Measurements from ENCODE around the gene BRD9.
"Not testable (repeated sequence)": the region's sequence is repeated elsewhere in the genome, so short reads cannot be mapped to it uniquely, and the experiment has no call there.

Gene BRD9

GRCh38 chr5:900781-901180 is 8.2 kb upstream of the BRD9 start:
- no peak for DNase-seq

DNA sequence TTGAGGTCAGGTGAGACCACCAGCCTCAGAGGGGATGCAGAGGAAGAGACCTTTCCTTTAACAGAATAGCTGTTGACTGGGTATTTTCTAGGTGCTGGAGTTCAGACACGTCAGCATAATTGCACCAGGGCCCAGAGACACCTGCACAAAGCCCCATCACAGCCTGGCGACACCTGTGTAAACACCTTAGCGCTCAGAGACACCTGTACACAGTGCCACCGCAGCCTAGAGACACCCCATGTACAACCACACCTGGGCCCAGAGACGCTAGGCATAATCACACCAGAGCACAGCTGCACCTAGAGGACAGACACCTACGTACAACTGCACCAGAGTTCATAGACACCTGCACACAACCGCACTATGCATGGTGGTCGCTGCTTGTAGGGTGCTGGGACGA is 1.1 kb upstream of the BRD9 start:
- DNase-seq: no peak

GRCh38 chr5:893137-893506 is 521 bp upstream of the BRD9 start:
- DNase-seq: no peak

GRCh38 chr5:891837-892393 is 686 bp downstream of the BRD9 start:
- DNase-seq: no peak

DNA sequence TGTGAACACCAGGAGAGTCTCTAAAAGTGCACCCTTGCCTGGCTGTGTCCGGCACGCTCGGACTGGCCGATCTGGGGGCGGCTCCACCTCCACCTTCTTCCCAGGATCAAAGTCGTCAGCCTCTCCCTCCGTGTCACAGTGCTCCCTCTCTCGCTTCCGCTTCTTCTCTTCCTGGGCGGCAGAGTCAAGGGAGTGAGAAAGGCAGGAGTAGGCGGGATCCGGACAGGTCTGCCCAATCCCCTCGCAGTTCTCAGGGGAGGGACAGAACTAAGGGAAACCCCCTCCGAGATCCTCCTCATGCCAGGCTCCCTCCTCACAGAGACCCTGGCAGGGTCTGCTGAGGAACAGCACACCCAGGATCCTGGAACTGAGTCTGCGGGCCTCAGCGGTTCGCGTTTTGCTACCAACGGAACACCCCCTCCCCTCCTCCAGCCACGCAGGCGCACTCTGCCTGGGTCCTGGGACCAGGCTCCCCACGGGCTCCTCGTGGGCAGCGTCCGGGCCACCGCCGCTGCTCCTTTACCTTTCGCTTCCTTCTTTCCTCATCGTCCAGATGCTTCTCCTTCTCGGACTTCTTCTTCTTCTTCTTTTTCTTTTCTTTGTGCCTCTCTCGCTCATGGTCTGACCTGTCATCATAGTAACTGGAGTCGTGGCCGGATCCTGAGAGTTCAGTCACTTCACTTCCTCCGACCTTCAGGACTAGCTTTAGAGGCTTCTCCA is 1.3 kb downstream of the BRD9 start:
- no peak for DNase-seq

- DNase-seq: no peak
Measured at GRCh38 chr5:889075-889710, 3.4 kb downstream of the BRD9 start.

- DNase-seq: no peak
Measured at GRCh38 chr5:888638-889035, 4.0 kb downstream of the BRD9 start.

DNA sequence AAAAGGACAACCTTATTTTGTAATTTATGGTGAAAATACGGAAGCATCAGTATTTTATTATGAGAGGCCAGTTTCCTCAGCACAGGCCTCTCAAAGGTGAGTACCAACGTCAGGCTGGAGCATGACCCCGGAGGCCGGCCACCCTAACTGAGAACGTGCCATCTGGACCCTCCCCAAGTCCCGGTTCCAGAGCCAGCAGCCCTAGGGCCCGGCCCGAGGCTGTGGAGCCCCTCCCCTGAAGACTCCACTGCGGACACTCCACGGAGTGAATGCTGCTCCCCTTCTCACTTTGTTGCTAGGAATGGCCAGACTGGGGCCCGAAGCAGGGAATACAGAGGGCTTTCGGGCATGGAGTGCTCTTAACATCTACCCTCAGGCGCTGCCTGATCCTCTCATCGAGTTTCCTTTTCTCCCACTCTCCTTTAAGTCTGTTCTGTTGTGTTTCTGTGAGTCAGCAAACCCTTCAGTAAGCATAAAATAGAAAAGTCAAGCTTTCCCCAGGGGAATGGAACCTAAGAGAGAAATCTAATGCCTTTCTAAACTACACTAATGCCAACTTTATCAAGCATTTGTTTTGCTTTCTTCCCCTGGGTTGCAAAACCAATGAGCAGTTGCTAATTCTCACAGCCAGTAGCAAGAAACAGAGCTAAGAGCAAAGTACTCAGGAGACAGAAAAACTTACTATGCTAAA is 4.5 kb downstream of the BRD9 start:
- DNase-seq: no peak

- peak in 1 of 2 experiments; percentile 8 for DNase-seq
Measured at GRCh38 chr5:886716-887325, 5.8 kb downstream of the BRD9 start.

- peak in 1 of 2 experiments; percentile 74 for DNase-seq
Measured at GRCh38 chr5:886036-886435, 6.6 kb downstream of the BRD9 start.

DNA sequence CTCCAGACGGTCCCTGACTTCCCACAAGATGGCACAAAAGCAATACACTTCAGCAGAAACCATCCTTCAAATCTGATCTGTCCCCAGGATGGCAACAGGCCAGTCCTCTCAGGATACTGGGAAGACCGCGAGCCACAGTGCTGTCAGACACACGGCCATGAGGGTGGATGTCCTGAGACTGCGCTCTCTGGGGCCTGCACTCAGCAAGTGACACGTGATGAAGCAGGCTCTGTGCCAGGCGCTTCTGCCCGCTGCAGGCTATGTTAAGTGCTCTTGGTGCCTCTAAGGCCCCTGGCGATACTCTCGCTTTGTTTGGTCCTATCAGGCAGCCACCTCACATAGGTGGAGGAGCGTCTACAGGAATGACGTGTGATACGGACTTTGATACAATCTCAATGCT is 7.1 kb downstream of the BRD9 start:
- peak; percentile 78 to 81 for DNase-seq

DNA sequence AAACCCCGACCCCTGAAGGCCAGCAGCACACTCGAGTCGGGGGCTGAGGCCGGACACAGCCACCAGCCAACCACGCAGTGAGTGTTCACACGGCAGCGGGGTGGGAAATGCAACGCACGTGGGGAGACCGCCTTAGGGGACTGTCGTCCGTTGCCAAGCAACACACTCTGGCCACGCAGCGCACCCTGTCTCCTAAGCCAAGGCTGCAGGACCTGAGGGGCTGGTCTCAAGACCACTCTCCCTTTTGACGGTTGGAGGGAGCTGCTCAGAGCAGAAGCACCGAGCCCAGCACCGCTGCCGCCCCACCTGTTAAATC is 7.5 kb downstream of the BRD9 start:
- DNase-seq: no peak

DNA sequence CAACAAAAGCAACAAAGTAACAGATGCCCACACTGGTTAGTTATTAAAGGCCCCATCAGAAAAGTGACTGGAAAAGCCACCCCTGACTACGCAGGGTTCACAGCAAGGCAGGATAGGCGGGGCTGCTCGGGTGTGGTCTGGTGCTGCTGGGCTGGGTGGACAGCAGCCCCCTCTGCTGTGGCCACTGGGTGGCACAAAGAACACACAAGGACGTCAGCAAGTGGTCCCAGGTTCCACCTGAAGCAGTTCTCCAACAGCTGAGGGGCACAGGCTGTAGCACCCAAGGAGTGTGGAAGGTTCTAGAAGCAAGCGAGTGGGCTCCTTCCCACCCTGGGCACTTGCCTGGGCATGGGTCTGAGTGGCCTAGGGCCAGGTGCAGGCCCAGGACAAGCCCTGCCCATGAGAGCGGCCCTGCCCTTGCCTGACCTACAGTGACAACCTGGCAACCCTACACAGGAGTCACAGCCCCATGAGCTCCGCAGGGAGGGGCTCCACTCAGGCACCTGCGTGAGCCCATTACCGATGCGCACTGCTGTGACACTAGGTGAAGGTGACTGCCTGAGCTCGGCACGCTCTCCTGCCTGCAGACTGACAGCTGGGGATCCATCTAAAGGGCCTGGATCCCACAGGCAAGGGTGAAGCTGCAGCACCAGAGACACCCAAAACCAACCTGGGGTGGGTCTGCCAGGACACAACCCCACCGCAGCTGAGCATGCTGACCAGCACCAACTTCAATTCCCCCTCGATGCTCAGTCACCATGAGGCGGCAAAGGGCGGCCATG is 8.1 kb downstream of the BRD9 start:
- DNase-seq: no peak

DNA sequence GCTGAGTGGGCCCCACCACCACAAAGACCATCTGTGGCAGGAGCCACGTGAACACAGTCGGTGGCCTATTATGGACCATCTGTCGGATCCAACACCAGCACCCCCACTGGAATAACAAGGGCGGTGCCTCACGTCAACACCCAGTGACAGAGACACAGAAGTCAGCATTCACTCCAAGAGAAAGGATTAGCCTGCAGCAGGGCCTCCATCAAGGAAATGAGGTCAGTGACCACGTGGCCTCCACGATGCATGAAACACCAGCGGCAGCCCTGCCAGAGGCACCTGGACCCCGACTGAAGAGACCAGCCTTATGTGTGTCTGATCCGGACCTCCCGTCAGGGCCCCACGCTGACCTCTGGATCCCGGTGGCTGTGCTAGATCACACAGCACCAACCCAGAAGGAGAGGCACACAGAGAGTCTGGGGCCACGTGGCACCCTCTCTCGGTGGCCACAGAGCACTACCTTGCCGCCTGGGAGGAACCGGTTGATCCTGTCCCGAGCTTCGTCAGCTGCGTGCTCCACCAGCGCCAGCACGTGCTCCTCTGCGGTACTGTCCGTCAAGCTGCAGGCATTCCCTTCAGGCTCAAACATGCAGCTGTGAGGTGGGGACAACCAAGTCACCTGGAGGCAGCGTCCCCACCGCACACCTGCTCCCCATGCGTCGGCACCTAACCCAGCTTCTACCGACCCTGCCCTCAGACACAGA is 9.0 kb downstream of the BRD9 start:
- no peak for DNase-seq

- DNase-seq: no peak
Measured at GRCh38 chr5:882253-883183, 10.1 kb downstream of the BRD9 start.

DNA sequence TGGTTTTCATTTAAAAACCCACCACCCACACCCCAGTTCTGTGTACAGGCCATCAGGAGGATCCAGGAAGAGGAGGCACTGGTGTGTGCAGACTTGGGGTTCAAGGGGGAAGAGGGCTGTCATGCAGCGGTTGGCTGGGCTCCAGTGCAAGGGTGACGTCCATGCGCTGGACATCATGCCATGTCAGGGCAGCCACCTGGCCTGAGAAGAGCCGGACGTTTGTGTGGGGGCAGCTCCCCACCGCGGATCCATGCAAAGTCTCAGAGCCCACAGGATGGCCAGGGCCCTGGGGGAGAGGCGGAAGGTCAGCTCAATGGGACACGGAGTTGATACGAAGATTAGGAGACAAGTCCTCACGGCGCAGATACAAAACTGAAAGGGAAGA is 11.1 kb downstream of the BRD9 start:
- no peak for DNase-seq

- no peak for DNase-seq
Measured at GRCh38 chr5:880816-881550, 11.6 kb downstream of the BRD9 start.

- DNase-seq: not testable (repeated sequence)
Measured at GRCh38 chr5:878677-879076, 13.9 kb downstream of the BRD9 start.

DNA sequence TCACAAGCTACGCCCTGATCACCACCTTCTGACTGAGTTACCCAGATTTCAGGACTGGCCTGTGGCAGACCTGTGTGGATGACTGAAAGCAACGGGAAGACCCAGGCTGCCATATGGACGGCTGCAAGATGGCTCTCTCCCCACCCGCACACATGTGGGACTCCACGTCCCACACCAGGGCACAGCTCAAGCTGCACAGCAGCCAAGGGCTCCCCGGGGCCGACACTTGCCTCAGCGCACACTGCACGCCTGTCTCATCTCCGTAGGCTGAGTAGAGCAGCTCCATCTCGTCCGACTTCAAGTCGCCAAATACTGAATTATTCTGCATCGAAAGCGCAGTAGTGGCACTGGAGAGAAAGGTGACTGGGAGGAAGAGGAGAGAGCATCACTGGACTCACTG is 14.5 kb downstream of the BRD9 start:
- DNase-seq: no peak

All from NCI-H187 (cell line).